OCI-LY3 (cell line): ENCODE results near the gene TRPV6.

Source experiments
- CTCF ChIP-seq: fragments of 200-600, 300-600 bp; sonication (generic); IDR thresholded peaks from 2 replicates; pipeline ENCODE4 v1.5.1; 2014; ENCODE audit warnings: antibody characterized with exemption, low read length, low read depth
- EZH2phosphoT487 ChIP-seq: fragments of 200-600 bp; shearing (Covaris generic); IDR thresholded peaks from 2 replicates; pipeline ENCODE4 v1.6.1; 2018; ENCODE audit warnings: antibody characterized with exemption, mixed run types, low read depth

DNA sequence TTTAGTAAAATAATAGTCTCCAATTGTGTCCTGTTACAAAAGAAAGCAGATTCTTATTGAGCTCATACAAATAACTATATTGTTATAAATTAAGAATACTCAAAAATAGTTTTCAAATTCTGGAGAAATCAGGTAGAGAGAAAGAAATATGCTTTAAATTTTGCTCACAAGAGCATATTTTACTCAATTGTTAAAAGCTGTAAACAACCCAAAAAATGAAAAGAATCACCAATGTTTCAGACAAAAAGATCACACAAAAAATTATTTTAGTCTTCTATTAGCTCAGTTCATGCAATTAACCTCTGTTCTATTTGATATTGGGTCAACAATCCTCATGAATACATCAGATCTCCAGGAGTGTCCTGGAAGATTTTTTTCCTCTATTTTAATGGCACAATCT lies 18.6 kb upstream of the TRPV6 start:
- TF ChIP-seq CTCF, result no peak
- no peak for TF ChIP-seq EZH2phosphoT487
